ENCODE results near the gene TMEM260.
"Not testable (repeated sequence)": the region's sequence is repeated elsewhere in the genome, so short reads cannot be mapped to it uniquely, and the experiment has no call there.

Gene TMEM260

GRCh38 chr14:56598519-56598918 lies 18.9 kb downstream of the TMEM260 start:
- no peak for DNase-seq (ENCODE audit: low read depth in 2 of 2)

DNA sequence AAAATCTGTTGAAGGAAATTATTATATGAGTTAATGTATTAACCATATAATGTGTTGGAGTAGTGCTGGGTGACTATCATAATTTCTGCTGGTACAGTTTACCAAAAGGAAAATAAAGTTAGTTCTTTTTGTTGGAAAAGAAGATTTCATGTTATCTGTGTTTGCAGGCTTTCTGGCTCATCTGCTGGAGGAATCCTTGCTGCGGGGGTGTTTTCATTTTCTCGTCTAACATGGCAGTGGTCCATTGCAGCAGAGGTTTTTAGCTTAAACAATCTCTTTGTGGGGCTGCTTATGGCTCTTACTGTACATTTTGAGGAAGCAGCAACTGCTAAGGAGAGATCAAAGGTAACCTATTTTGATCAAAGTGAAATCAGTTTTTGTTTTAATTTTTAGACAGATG lies 24.1 kb downstream of the TMEM260 start:
- no peak for DNase-seq (ENCODE audit: low read depth in 2 of 2)

GRCh38 chr14:56608689-56609088 lies 29.1 kb downstream of the TMEM260 start:
- no peak for DNase-seq (ENCODE audit: low read depth in 2 of 2)

DNA sequence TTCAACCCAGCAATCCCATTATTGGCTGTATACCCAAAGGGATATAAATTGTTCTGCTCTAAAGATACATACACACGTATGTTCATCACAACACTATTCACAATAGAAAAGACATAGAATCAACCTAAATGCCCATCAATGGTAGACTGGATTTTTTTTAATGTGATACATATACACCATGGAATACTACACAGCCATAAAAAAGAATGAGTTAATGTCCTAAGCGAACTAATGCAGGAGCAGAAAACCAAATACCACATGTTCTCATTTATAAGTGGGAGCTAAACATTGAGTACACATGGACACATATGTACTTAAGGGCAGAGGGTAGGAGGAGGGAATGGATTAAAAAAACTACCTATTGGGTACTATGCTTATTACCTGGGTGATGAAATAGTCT lies 32.1 kb downstream of the TMEM260 start:
- DNase-seq (ENCODE audit: low read depth in 2 of 2) = not testable (repeated sequence)

DNA sequence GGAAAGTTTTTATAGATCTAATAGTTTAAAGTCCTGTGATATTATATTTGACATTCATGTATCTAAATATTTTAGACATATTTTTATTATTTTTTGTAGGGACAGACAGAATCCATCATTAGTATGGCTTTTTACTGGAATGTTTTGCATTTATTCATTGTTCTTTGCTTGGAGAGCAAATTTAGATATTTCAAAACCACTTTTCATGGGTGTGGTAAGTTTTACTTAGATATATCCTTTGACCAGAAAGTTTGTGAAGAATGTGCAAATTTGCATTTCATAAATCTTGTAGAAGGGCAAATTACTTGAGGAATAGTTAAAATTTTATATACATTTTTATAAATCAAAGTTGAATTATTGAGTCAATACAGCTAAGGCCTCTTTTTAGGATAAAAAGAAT lies 37.5 kb downstream of the TMEM260 start:
- no peak for DNase-seq (ENCODE audit: low read depth in 2 of 2)

DNA sequence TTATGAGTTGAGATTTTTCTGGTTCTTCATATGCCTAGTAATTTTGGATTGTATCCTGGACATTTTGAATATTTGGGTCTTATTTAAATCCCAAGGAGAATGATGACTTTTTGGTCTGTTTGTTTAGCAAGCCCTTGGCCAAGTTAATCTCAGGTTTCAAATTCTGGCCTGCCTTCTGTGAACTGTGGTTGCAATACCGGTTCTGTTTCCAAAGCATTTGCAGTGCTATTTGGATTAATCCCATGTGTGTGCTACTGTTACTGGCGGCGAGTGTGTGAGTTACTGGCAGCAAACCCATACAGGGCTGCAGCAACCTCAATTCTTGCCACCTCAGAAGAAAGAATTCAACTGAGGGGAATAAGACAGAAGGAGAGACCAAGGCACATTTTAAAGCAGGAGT lies 51.1 kb downstream of the TMEM260 start:
- DNase-seq (ENCODE audit: low read depth in 2 of 2) = no peak

GRCh38 chr14:56632195-56632594 lies 52.6 kb downstream of the TMEM260 start:
- no peak for DNase-seq (ENCODE audit: low read depth in 2 of 2)

DNA sequence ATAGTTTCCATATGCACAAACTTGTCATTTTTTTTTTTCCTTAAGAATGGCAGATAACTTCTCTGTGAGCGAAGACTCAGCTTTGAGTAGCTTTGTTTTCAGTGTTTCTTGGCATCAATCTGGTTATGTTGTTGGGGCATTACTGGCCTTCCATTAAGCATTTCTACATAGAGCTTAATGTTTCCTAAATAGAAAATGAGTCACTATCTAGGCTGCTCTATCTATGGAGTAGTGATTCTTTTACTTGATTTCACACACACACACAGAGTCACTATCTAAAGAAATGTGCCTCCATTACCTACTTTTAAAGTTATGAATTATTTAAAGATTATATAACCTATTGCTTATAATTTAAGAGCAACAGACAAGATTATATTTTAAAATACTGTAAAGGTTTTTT lies 53.9 kb downstream of the TMEM260 start:
- no peak for DNase-seq (ENCODE audit: low read depth in 2 of 2)

DNA sequence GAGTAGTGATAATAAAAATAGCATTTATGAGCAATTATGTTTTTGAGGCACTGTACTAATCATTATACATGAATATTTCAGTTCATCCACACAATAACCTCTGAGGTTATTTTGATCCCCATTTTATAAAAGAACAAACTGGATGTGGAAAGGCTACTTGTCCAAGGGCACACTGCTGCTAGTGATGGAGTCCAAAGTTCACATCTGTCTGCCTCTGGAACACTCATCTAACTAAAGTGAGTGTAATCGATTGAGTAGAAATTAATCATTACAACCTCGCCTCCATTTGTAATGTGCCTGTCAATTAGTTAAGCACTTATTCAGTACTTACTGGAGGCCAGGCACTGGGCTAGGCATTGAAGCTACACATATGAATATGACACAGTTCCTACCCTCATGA lies 55.4 kb downstream of the TMEM260 start:
- no peak for DNase-seq (ENCODE audit: low read depth in 2 of 2)

GRCh38 chr14:56647493-56647892 lies 67.9 kb downstream of the TMEM260 start:
- DNase-seq (ENCODE audit: low read depth in 2 of 2) = no peak

DNA sequence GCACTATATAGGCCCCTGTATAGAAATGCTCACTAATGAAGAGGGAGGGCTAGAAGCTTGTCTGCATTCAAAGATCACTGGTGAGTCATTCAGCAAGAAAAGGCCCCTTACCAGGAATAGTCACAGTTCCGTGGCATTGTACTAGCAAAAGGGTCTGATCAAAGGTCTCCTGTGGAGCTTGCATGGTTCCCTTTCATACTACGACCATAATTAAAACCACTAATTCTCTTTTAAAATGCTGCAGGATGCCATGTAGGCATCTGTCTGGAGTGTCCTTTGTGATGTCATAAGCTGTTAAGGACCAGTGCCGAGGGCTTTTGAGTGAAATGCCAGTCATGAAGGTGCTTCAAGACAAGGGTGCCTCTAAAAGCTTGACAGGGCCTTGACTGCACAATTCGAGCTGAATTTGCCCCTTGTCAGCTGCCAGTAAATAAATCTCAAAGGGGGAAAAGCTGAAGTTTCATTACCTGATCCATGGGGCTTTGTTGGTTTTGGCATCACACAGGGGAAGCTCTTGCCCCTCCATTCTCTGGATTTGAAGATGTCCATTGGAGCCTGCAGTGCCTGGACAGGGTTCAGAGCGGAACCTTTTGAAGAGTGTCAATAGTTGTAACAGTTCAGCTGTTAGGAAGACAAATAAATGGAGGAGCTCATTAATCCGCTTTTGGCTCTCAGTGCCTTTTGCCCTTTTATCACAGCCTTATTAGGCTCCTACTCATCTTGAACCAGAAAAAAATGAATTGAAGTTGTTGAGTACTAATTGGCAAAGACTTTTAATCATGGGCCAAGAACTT lies 69.1 kb downstream of the TMEM260 start:
- DNase-seq (ENCODE audit: low read depth in 2 of 2) = no peak

DNA sequence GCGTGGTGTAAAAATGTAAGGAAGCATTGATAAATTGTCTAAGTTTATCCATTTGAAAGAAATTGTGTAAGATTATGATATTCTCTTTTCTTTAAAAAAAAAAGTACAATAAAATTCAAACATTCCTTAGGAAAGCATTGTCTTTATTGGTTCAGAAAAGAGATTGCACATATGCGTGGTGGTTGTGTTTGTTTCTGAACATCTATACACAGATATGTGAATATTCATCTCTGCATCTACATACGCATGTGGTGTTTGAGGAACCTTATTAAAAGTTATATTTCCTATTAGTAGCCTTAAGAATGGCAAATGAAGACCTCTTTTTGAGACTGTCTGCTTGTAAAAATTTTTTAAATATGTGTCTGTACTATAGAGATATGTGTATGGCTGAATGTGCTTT lies 69.8 kb downstream of the TMEM260 start:
- DNase-seq (ENCODE audit: low read depth in 2 of 2) = no peak

DNA sequence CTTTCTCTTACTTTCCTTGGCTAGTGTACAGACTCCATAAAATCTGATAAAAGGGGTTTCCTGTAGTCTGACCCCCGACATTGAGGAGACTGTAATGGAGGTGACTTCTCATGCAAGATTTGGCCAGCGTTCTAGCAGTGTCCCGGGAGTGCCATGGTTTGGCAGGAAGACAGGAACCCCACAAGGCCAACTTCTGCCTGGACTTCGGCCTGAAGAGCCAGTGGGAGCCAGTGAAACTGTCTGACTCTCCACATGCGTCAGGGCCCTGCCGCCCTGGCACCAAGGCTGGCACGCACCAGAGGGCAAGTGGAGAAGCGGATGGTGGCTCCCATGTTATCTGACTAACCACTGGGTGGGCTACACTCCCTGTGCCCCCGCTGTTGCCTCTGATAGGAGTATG lies 70.5 kb downstream of the TMEM260 start:
- DNase-seq (ENCODE audit: low read depth in 2 of 2) = no peak

- DNase-seq (ENCODE audit: low read depth in 2 of 2) = no peak
Observed at GRCh38 chr14:56650979-56651378, 71.4 kb downstream of the TMEM260 start.

- DNase-seq (ENCODE audit: low read depth in 2 of 2) = no peak
Observed at GRCh38 chr14:56657604-56658003, 78.0 kb downstream of the TMEM260 start.

GRCh38 chr14:56659378-56659777 lies 79.8 kb downstream of the TMEM260 start:
- no peak for DNase-seq (ENCODE audit: low read depth in 2 of 2)

- no peak for DNase-seq (ENCODE audit: low read depth in 2 of 2)
Observed at GRCh38 chr14:56659964-56660551, 80.5 kb downstream of the TMEM260 start.

- no peak for DNase-seq (ENCODE audit: low read depth in 2 of 2)
Observed at GRCh38 chr14:56660677-56661389, 81.2 kb downstream of the TMEM260 start.

DNA sequence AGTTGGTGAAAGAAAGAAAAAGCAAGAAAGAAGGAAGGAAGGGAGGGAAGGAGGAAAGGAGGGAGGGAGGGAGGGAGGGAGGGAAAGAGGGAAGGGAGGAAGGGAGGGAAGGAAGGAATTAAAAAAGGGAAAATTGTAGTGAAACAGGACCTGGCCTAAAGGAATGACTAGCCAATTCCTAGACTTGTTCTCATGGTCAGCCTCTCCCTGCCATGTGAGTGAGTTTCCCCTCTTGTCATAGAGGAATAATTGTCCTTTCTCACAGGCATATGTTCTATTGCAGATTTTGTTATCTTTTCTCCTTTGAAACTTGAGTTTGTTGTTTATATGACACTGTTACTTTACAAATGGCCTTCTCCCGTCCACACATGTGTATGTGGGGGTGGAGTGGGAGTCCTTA lies 81.9 kb downstream of the TMEM260 start:
- no peak for DNase-seq (ENCODE audit: low read depth in 2 of 2)

- no peak for DNase-seq (ENCODE audit: low read depth in 2 of 2)
Observed at GRCh38 chr14:56664811-56665421, 85.3 kb downstream of the TMEM260 start.

DNA sequence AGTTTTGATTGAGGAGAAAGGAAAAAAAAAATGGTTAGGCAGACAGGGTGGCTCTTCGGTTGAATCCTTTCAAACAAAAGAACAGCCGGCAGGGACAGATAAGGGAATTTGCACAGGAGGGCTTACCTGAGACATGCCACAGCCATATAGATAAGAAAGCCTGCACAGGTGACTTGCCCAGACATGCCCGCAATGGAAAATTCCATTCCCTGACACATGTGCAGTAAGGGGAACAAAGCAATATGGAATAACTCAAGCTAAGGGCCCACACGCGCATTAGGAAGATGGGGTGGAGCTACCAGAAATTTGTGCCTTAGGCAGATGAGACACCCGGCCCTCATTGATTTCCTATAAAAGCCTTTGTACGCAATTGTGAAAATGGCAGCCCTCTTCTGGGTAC lies 86.7 kb downstream of the TMEM260 start:
- no peak for DNase-seq (ENCODE audit: low read depth in 2 of 2)

- no peak for DNase-seq (ENCODE audit: low read depth in 2 of 2)
Observed at GRCh38 chr14:56666716-56667115, 87.1 kb downstream of the TMEM260 start.

GRCh38 chr14:56667290-56667689 lies 87.7 kb downstream of the TMEM260 start:
- DNase-seq (ENCODE audit: low read depth in 2 of 2) = not testable (repeated sequence)
